NCI-H82 (cell line): ENCODE results near the gene SGIP1.

Experiments used
- DNase-seq: peaks from one replicate; lab custom pipeline; 2025; lab: John Stamatoyannopoulos, UW

Gene SGIP1

DNA sequence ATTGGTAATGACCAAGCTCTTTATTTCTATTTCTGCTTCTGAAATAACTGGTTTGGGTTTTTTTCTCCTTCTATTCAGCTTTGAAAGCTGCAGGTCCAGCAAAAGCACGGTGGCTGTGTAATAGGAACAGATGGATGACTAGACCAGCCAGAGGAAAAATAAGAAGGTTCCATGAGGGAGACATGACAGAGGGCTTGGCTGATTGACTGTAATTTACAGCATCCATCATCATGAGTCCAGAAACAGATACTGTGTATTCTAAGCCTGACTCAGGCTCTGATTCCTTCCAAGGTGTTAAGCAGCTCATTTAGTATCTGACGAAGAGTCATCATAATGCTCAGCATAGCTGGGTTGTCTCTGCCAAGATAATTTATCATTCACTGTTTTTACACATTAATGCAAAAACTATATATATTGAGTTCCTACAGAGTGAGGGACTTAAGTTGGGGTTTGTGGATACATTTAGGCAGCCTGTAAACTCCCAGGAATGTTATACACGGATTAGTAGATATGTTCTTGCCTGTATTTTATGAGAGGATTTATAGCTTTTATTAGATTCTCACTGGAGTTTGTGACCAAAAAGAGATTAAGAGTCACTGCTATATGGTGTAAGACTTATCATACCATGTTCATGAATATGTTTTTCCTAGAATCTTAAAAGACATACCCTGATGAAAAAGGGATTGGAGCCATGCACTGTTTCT lies 72.6 kb downstream of the SGIP1 start:
- DNase-seq: peak; percentile 98

DNA sequence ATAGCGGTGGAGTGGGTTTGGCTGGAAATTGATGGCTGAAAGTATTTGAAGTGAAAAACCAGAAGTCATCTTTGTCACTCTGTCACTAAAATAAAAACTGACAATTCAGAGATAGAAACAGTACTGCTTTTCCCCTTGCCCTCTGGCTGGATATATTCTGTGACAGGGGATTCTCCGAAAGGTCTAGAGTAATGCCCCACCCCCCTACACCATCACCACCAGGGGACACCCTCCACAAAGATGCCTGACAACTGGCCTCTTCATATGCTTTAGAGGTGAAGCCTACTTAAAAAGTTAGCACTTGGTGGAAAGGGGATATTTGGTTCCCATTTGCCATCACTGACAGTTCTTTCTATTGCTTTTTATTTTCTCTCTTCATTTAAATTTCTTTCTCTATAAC lies 73.5 kb downstream of the SGIP1 start:
- DNase-seq: peak; percentile 51

DNA sequence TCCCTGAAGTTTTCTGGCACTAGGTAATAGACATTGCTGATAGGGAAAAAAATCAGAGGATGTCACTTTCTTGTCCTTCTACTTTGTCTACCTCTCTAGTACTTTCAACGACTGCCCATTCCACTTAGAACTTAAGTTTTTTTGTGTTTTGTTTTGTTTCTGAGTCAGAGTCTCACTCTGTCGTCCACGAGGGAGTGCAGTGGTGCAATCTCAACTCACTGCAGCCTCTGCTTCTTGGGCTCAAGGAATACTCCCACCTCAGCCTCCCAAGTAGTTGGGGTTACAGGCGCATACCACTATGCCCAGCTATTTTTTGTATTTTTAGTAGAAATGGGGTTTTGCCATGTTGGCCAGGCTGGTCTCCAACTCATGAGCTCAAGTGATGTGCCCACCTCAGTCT lies 79.2 kb downstream of the SGIP1 start:
- no peak for DNase-seq

DNA sequence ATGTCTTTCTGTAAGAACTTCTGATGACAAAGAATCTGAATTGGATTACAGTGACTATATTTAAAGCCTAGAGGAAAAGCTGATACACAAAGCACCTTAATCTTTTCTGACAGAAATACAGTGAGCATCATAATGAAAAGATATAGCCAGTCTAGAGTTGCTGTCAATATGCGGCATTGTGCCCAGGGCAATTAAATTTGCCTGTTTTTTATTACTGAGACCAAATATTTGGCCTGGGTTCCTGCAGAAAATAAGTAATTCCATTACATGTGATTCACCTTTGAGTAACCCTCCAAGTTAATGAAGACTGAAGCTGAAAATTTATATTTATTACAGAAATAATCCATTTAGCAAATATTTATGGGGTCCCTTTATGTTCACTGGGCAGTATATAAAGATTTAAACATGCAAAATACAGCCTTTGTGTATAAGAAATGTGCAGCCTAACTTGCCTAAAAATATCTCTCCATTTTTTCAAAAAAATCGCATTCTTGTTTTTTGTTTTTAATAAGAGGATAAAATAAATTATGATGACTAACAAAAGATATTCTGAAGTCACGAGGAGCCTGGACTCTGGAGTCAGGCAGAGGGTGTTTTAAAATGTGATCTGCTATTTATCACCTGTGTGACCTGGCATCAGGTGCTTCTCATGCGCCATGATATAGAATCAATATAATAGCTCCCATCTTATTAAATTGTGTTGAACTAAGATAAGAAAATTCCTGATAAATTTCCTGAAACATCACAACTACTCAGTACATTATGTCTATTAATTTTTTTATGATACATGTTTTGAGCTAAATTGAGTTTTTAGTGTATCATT lies 83.6 kb downstream of the SGIP1 start:
- DNase-seq: peak; percentile 82

DNA sequence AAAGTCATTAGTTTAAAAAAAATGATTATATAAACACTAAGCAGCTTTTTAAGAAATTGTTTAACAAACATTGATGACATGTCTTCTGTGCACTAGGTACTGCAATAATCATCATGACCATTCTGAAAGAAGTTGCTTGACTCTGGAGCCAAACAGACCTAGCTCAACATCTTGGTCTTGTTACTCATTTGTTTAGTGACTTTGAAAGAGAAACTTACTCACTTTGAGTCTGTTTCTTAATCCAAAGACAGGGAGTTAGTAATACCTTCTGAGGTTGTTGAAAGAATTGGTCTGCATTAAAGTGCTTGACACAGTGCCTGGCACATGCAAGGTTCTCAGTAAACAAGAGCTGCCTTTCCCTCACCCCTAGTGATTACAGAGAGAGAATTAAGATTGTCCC lies 84.4 kb downstream of the SGIP1 start:
- no peak for DNase-seq

DNA sequence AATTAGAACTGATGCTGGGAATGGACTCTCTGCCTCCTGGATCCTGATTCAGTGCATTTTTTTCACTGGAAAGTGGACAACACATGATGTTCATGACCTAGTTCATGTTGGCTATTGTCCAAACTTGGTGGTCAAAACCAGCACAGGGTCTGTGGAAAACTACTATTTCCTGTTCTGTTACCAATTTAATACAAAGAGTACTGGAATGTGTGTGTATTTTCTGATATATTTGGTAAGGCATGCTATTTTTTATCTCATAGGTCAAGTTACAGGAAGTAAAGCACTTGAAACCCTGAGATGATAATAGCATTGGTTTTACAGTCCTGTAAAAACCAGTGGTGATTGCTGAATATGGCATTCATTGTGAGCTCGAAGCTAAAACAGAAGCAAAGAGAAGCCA lies 89.9 kb downstream of the SGIP1 start:
- no peak for DNase-seq

DNA sequence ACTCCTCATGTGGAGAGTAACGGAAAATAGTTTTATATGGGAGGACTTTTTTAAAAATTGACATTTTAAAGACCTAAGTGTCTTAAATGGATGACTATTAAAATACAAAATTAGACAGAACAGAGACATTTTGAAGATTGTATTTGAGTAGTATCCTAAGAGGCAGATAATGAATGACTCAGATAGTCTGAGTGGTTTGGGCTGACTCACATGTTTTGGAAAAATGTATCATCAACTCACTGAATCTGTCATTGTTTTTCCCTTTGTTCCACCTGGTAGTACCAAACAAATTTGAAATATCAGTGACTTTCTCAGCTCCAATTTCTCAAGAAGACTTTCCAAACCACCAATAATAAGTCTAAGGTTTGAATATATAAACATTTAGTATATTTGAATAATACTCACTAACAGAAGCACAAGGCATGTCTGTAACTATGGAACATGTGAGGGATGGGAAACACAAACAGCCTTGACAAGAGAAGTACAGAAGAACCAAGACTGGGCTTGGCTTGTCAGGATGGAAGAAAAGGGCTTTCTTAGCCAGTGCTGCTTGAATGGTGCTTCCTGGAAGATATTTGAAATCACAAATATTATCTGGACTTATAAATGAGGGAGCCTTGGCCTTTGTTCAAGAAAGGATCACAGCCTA lies 90.6 kb downstream of the SGIP1 start:
- no peak for DNase-seq

DNA sequence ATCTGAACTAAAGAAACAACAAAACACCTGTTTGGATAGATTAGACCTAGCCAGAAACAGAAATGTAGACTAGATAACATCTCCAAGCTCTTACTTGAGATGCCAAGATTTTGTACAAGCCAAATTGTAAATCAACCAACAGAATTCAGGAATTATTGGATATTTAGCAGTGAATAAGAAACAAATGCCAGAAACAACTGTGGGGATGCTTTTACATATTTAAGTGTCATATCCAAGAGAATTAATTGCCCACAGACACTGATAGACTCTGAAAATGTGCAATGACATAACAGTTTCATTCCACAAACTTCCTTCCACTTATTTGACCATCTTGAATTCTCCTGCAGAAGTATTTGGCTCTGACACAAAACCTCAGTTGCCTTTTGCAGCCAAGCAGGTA lies 92.3 kb downstream of the SGIP1 start:
- no peak for DNase-seq

DNA sequence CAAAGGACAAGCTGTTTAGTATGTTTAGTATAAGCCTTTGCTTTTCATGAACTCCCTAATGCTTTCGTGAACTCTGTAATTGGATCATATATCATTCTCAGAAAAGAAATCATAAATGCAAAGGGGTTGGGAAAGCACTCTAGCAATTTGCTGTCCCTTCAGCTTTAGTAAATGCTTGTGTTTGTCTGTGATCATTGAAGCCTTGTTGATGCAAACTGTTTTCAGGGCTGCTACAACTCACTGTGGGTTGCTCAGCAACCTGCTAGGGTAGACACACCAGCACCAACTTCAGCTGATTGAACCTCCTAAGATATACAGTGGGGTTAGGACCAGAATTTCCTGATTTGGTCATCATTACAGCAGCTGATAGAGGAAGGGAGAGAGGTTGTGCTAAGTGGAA lies 95.0 kb downstream of the SGIP1 start:
- DNase-seq: no peak

DNA sequence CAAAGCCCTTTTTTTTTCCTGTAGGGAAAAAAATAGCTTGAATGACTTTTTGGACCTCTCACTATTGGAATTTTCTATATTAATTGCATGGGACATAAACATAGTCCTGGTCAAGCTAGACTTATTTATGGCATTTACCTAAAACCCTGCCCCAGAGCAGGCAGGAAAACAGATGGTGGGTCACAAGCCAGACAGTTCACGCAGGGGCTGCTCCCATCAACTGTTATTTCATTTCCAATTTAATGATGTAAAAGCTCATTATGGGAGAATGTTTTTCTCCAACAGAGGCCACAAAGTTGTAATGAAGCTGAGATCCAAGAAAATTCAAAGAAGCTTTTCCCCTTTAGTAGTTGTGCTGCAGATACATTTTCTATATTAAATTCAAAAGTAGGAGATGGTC lies 99.2 kb downstream of the SGIP1 start:
- peak; percentile 51 for DNase-seq

DNA sequence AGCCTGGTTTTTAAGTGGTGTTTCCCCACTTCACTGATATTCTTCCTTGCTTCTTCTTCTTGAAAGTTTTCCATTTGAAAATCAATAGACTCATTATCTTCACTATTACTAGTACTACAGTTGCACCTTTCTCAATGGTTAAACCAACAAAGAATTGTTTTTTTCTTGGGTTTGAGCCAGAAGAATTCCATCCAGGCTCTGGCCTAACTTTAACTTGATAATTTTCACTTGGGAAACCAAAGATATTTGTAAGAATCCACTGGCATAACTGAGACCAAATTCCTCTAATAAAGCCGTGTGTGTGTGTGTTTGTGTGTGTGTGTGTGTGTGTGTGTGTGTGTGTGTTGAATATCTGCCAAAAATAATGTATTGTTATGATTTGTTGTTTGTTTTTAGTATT lies 103.2 kb downstream of the SGIP1 start:
- DNase-seq: no peak

DNA sequence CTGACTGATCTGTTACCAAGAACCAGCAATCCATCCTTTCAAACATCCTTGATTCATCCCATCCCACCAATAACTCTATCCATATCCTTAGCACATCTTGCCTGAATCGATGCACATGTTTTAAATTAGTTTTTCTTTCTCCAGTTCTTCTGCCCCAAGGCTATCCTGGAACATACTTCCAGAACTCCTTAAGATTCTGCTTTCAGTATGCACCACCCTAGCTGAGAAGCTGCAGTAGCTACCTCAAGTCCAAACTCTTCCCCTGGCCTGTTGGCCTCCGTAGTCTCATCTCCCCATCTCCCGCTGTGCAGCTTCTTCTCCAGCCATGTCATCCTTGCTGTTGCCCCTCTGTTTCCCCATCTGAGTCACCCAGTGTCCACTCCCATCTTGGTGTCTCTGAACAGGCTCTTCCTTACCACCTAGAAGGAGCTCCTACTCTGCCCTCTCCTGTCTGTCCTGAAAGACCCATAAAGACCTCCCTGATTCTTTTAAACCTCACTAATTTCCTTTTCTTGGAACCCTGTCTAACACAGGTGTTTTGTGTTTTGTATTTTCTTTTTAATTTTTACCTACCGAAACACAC lies 108.0 kb downstream of the SGIP1 start:
- DNase-seq: no peak

DNA sequence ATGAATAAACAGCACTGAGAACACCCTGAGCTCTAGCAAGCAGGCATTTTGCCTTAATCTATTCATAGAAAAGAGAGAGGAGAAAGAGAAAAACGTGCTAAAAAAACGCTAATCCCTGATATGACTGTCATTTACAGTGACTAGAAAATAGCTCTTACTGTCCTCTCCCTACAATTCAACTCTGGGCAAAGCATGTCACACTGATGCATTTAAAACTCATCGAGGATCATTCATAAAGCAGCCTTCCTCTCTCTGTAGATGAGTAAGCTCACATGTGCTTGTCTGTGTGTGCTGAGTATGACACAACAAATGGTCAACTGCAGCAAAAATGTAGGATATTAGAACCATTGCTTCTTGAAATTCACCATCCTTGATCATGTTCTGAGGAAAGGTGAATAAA lies 109.0 kb downstream of the SGIP1 start:
- DNase-seq: no peak

DNA sequence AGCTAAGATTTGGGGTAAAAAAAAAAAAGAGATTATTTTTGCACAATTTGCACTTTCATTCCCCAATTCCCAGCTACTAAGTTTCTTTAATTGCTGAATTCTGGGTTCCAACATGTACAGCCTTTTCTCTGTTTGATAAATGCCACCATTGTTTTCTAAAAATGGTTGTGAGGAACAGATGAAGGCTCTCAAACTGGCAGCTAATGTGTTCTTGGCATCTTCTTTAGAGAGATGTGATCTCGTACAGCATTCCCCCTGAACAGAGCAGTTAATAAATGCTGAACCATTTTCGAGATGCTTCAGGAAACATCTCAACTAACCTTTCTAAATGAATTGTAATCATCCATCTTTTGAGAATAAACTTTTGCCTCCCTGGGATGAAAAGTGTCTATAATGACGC lies 110.4 kb downstream of the SGIP1 start:
- DNase-seq: no peak

DNA sequence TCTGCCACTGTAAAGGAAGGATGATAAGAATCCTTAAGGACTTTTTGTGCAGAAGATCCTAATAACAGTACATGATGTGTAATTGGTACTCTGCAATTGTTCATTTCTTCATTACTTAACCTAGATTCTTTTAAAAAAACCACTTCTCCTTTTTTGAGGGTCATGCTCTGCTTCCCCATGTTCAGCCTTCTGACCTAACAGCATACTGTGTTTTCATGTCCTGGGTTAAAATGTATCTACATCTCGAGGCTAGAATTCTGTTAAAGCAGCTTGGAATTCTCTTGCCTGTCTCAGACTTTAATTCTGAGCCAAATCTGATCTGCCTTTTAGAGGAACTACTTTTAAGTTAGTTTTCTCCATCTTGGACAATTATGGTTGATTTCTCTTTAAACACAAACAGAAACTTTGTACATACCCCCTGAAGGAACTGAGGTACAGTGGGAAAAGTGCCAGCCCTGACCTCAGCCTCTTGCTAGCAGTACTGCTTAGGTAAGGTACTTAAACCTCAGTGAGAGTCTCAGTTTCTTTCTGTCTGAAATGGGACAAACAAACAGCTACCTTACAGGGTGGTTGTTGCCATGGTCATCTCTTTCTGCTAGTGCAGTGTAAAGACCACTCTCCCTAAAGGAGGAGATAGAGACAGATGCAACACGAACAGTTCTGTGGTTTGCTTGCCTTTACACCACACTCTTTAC lies 115.1 kb downstream of the SGIP1 start:
- DNase-seq: no peak

DNA sequence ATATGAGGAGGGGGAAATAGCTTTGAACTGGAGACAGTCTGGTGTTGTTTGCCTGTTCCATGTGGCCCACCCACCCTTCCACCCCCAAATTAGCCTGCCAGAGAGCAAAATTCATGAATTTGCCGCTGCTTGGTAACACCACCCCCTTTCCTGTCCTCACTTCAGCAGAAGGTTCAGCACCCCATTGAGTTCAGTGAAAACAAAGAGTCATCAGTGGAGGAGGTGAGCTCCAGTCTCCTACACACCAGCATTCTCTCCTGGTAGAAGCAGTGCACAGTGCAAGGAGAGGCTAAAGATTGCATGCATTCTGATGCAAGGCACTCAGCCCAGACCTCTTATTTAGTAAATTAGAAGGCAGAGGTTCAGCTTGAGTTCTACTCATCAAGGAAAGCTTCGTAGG lies 118.6 kb downstream of the SGIP1 start:
- DNase-seq: no peak

DNA sequence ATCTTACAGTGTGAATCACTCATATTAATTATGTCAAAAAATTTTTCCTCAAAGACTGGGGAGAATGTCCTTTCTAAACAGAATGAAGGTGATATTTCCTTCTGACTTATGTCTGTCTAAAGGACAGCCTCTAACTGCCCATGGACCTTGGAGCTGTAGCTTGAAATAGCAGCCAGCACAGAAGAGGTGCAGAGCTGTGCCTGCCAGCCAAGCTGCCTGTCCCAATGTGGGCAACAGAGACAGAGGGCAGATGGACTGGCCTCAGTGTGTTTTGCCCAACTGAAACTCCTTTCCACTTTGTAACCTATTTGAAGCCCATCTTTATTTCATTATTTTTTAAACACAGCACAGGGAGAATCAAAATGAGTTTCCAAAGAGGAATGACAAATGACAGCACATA lies 120.7 kb downstream of the SGIP1 start:
- no peak for DNase-seq

DNA sequence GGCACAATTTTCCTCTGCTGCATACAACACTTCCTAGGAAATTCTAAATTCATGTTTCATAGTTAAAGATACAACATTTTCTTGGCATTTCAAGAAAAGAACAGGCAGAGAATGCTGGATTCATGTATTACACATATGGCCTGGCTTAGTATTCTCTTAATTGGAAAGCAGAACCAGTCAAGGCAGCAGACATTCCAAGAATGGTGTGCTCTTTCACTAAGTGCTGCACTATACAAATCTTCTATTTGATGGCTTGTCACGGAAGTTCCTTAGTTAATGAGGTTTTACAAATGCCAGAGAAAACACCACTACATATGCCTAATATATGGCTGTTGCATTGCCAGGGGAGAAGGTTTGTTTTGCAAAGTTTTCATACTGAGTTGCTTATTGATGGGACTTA lies 137.5 kb downstream of the SGIP1 start:
- no peak for DNase-seq

DNA sequence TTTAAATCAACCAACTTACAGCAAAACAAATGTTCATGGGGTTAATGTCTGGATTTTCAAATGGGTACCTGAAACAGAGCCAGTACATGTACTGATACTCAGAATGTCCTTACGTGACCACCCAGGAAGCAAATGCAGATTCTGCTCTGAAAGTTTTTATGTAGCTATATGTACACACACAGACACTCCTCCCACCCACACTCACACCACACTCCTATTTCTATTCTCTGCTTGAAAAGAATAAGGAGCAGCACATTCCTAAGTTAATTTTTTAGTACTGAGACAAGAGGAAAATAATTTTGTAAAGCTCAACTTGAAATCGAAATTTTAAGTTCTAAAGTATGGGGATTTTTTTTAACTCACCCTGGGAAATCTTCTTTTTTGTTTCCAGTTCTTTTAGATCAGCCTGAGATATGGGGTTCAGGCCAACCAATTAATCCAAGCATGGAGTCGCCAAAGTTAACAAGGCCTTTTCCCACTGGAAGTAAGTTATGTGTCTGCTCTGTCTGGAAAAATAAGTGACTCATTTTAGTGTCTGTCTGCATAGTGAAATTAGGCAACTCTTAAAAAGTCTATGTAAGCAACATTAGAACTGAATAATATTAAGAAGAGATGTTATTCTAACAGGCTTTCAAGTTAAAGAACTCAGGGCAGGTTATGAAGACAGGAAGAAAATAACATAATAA lies 142.8 kb downstream of the SGIP1 start:
- no peak for DNase-seq

DNA sequence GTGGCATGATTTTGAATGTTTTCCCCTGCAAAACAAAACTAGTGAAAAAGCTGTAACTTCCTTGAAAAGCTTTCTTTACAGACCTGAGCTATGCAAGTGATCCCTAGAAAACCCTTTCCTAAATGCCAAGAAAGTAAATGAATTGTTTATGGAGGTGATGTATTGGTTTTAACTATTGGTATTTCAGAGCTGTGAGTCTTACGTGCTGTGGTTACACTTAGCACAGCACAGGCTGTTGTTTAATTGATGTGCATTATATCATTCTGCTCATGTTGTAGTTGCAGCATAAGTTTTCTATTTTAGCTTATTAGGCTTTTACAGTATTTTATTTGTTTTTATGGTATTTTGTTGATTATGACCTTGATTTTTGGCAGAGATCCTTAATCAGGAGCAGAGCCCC lies 144.2 kb downstream of the SGIP1 start:
- DNase-seq: no peak

DNA sequence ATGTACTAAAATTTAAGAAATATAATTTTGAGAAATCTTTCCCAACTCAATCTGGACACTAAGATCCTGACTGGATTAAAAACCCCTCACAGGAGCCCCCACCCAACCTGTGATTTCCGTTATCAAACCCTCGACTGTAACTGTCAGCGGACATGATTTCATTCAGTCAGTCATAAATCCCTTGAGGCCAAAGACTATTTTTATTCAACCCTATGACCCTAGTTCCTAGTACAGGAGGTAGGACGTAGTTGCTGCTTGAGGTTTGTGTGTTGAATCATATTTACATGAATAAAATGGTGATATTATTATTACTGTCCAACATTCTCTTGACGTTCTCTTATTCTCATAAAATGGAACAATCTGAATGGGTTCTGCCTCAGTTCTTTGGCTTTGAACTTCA lies 145.2 kb downstream of the SGIP1 start:
- DNase-seq: no peak

DNA sequence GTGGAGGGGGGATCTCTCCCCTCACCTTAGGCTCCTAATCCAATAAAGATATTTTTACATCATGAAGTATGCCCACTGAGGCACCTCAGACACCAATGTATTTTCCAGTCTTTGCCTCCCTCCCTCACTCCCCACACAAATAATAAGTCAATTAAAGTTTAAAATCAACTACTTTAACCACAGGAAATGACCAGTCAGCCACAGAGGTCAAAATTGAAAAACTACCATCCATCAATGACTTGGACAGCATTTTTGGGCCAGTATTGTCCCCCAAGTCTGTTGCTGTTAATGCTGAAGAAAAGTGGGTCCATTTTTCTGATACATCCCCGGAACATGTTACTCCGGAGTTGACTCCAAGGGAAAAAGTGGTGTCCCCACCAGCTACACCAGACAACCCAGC lies 147.7 kb downstream of the SGIP1 start:
- DNase-seq: no peak
